ENCODE results near the gene FGD5.

FGD5 gene

GRCh38 chr3:14823910-14824629 is 5.3 kb downstream of the FGD5 start:
- DNase-seq (ENCODE audit: low read depth in 1 of 2, low spot score in 1 of 2): no peak

- no peak for DNase-seq (ENCODE audit: low read depth in 1 of 2, low spot score in 1 of 2)
Measured at GRCh38 chr3:14824646-14825045, 5.9 kb downstream of the FGD5 start.

- no peak for DNase-seq (ENCODE audit: low read depth in 1 of 2, low spot score in 1 of 2)
Measured at GRCh38 chr3:14826069-14826468, 7.3 kb downstream of the FGD5 start.

- DNase-seq (ENCODE audit: low read depth in 1 of 2, low spot score in 1 of 2): no peak
Measured at GRCh38 chr3:14827776-14828175, 9.0 kb downstream of the FGD5 start.

GRCh38 chr3:14829811-14830210 is 11.0 kb downstream of the FGD5 start:
- no peak for DNase-seq (ENCODE audit: low read depth in 1 of 2, low spot score in 1 of 2)

- no peak for DNase-seq (ENCODE audit: low read depth in 1 of 2, low spot score in 1 of 2)
Measured at GRCh38 chr3:14831916-14832450, 13.2 kb downstream of the FGD5 start.

GRCh38 chr3:14832975-14833722 is 14.4 kb downstream of the FGD5 start:
- DNase-seq (ENCODE audit: low read depth in 1 of 2, low spot score in 1 of 2): no peak

- DNase-seq (ENCODE audit: low read depth in 1 of 2, low spot score in 1 of 2): no peak
Measured at GRCh38 chr3:14834121-14834520, 15.4 kb downstream of the FGD5 start.

GRCh38 chr3:14834807-14835466 is 16.2 kb downstream of the FGD5 start:
- no peak for DNase-seq (ENCODE audit: low read depth in 1 of 2, low spot score in 1 of 2)

- no peak for DNase-seq (ENCODE audit: low read depth in 1 of 2, low spot score in 1 of 2)
Measured at GRCh38 chr3:14836049-14836468, 17.3 kb downstream of the FGD5 start.

GRCh38 chr3:14837186-14837877 is 18.6 kb downstream of the FGD5 start:
- no peak for DNase-seq (ENCODE audit: low read depth in 1 of 2, low spot score in 1 of 2)

GRCh38 chr3:14837878-14838258 is 19.1 kb downstream of the FGD5 start:
- no peak for DNase-seq (ENCODE audit: low read depth in 1 of 2, low spot score in 1 of 2)

- no peak for DNase-seq (ENCODE audit: low read depth in 1 of 2, low spot score in 1 of 2)
Measured at GRCh38 chr3:14839236-14839635, 20.5 kb downstream of the FGD5 start.

GRCh38 chr3:14841836-14842235 is 23.1 kb downstream of the FGD5 start:
- DNase-seq (ENCODE audit: low read depth in 1 of 2, low spot score in 1 of 2): no peak

GRCh38 chr3:14842277-14842676 is 23.5 kb downstream of the FGD5 start:
- DNase-seq (ENCODE audit: low read depth in 1 of 2, low spot score in 1 of 2): no peak

- DNase-seq (ENCODE audit: low read depth in 1 of 2, low spot score in 1 of 2): no peak
Measured at GRCh38 chr3:14843321-14843720, 24.6 kb downstream of the FGD5 start.

- DNase-seq (ENCODE audit: low read depth in 1 of 2, low spot score in 1 of 2): no peak
Measured at GRCh38 chr3:14844386-14845170, 25.8 kb downstream of the FGD5 start.

- no peak for DNase-seq (ENCODE audit: low read depth in 1 of 2, low spot score in 1 of 2)
Measured at GRCh38 chr3:14845180-14845579, 26.4 kb downstream of the FGD5 start.

- no peak for DNase-seq (ENCODE audit: low read depth in 1 of 2, low spot score in 1 of 2)
Measured at GRCh38 chr3:14845826-14846225, 27.1 kb downstream of the FGD5 start.

- DNase-seq (ENCODE audit: low read depth in 1 of 2, low spot score in 1 of 2): no peak
Measured at GRCh38 chr3:14846226-14846880, 27.6 kb downstream of the FGD5 start.

Measured in activated T-helper 1 cell treated with anti-CD3 and anti-CD28 coated beads, Interleukin-2, amount 50 U/mL, for 16 hours (primary cell).